HUES48 (cell line): ENCODE results near the gene STAG1.
"Not testable (repeated sequence)": the region's sequence is repeated elsewhere in the genome, so short reads cannot be mapped to it uniquely, and the experiment has no call there.

Experiments
- H3K27ac ChIP-seq: one replicate; pipeline ENCODE4 v1.7.0; 2013; ENCODE audit warnings: low read depth, low read length, inconsistent platforms
- H3K27me3 ChIP-seq: 2 replicates; pipeline ENCODE4 v1.6.1; 2013; ENCODE audit warnings: mild to moderate bottlenecking, low read length; ENCODE audit not compliant: control insufficient read depth, insufficient read depth
- H3K36me3 ChIP-seq: 2 replicates; pipeline ENCODE4 v1.6.1; 2013; ENCODE audit warnings: low read length; ENCODE audit not compliant: control insufficient read depth, insufficient read depth
- H3K4me1 ChIP-seq: 2 replicates; pipeline ENCODE4 v1.6.1; 2013; ENCODE audit warnings: mild to moderate bottlenecking, low read length; ENCODE audit not compliant: control insufficient read depth, insufficient read depth
- H3K4me3 ChIP-seq: 2 replicates; pipeline ENCODE4 v1.5.1; 2013; ENCODE audit warnings: mild to moderate bottlenecking, low read depth, low read length
- H3K9ac ChIP-seq: 2 replicates; pipeline ENCODE4 v1.6.1; 2013; ENCODE audit warnings: mild to moderate bottlenecking, low read depth, low read length, moderate library complexity
- H3K9me3 ChIP-seq: 2 replicates; pipeline ENCODE4 v1.6.1; 2013; ENCODE audit warnings: low read length; ENCODE audit not compliant: control insufficient read depth, insufficient read depth

Gene STAG1

DNA sequence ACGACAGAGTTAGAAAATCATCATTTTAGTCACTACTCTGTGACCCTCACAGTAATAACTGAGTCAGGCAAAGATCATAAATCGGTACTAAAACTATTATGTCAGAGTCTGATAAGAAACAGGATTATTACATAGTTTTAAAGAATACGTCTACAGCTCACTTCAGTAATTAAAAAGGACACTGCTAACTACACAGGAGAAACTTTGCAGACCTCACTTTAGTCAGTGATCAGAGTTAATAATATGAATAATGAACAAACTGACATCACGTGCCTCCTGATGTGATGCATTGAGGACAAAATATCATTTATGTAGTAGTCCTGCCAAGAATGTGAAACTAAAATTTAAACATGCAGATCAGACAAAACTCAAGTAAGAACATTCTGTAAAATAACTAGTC, 339.9 kb downstream of the STAG1 start:
- Histone ChIP-seq H3K4me3 (no peak overlapping the region), H3K27me3 (no peaks in the 10 kb centered on the region), H3K9me3 (no peaks in the 10 kb centered on the region), H3K27ac (no peak overlapping the region), H3K4me1 (no peaks in the 10 kb centered on the region), H3K36me3 (peaks cover 7% of the 10 kb centered on the region; the same call in 1 of the 2 replicates), H3K9ac (no peak overlapping the region)

DNA sequence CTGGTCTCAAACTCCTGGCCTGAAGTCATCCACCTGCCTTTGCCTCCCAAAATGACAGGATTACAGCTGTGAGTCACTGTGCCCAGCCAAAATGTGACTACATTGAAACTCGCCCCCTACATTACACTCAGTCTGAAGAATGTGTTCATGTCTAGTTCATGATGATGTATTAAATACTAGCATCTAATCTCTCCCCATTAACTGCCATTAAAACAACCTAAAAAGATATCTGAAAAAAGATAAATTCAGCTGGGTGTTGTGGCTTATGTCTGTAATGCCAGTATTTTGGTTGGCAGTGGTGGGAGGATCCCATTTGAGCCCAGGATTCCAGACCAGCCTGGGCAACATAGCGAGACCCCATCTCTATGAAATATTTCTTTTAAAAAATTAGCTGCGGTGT, 342.6 kb downstream of the STAG1 start:
- Histone ChIP-seq H3K27ac (no peak overlapping the region), H3K36me3 (0 out of 2 replicates have a peak, but pooled peaks cover 7% of the 10 kb centered on the region), H3K9ac (no peak overlapping the region), H3K4me1 (no peaks in the 10 kb centered on the region), H3K9me3 (no peaks in the 10 kb centered on the region), H3K4me3 (no peak overlapping the region), H3K27me3 (no peaks in the 10 kb centered on the region)

DNA sequence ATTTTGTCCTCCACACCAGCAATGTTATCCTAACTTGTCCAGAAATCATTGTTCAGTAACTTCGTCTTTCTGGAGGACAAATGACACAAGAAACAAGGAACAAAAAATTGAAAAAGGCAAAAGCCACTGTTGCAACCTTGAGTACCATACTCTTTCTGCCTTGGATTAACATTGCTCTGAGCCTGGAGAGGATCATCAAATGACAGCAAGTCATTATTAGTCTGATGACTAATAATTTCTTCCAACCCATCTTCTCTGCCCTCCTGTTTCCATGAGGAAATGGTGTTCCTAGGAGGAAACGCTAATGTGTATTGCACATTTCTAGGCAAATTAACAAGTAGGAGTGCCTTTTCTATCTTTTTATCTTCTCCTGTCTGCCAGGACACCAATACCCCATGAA, 348.1 kb downstream of the STAG1 start:
- Histone ChIP-seq H3K4me1 (no peaks in the 10 kb centered on the region), H3K27ac (no peak overlapping the region), H3K9ac (no peak overlapping the region), H3K9me3 (no peaks in the 10 kb centered on the region), H3K36me3 (no peaks in the 10 kb centered on the region), H3K27me3 (no peaks in the 10 kb centered on the region), H3K4me3 (no peak overlapping the region)

DNA sequence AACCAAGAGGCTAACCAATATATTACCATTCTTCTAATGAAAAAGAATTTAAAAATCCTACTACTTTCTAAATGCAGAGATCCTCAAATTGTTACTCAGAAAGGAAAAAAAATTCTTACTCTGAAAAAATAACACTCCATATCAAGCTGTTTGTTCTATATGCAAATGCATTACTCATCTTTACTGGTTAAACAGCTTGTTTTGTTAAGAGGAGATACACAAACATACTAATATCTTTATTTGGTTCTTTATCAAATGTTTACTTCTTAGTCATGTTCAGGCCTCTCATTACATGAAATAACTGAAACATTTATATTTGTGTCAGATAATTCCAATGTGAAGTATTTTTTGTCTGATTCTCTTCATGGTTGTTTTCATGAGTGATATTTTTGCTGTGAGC, 355.3 kb downstream of the STAG1 start:
- Histone ChIP-seq H3K4me3 (no peak overlapping the region), H3K27ac (no peak overlapping the region), H3K27me3 (no peaks in the 10 kb centered on the region), H3K36me3 (no peaks in the 10 kb centered on the region), H3K9me3 (no peaks in the 10 kb centered on the region), H3K9ac (no peak overlapping the region), H3K4me1 (no peaks in the 10 kb centered on the region)

DNA sequence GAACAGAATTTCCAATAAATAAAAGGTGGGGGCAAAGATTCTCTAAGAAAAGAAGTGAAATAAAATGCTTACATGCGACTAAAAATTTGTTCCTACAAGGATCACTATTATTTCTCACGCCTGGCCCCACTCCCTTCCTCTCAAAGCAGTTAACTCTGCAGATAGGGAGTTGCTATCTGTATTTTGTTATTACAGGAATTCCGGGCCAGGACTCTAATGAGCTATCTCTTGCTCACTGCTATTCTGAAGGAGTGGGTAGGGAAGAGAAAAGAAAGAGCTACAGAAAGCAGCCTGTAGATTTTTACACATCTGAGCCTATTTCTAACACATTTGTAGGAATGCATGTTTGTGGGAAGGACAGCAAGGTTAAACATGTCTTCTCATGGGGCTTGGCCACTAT, 361.6 kb downstream of the STAG1 start:
- Histone ChIP-seq H3K4me1 (no peaks in the 10 kb centered on the region), H3K27ac (no peak overlapping the region)

DNA sequence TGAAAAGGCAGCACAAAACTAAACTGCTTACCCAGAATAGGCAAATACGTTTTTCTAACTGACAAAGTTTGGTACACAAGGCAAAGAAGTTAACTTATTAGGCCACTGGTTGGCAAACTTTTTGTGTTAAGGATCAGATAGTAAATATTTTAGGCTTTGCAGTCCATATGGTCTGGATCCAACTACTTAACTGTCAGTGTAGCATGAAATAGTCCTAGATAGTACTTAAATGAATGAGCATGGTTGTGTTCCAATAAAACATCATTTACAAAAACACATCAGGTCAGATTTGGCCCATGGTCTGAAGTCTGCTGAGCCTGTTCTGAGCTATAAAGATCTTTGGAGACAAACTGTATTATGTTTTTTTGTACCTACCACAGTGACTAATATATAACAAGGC, 365.1 kb downstream of the STAG1 start:
- H3K9me3 ChIP-seq = no peaks in the 10 kb centered on the region
- no peaks in the 10 kb centered on the region for H3K4me1 ChIP-seq
- no peak overlapping the region for H3K4me3 ChIP-seq

More for the DNA sequence above, 361.6 kb downstream of the STAG1 start:
- Histone ChIP-seq H3K36me3 (no peaks in the 10 kb centered on the region), H3K9me3 (no peaks in the 10 kb centered on the region), H3K27me3 (no peaks in the 10 kb centered on the region), H3K9ac (no peak overlapping the region), H3K4me3 (no peak overlapping the region)

DNA sequence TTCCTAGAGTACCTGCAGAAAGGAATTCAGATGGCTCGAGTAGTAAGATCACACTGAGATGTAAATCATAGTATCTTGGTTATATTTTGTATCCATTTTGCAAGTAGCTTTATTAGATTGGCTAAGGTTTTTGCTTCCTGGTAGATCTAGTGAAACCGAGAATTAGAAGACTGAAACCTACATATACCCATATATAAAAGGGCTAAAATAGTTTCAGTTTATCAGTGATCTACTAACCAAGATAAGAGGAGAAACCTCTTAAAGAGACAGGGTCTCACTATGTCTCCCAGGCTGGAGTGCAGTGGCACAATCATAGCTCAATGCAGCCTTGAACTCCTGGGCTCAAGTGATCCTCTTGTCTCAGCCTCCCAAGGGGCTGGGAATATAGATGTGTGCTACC, 366.7 kb downstream of the STAG1 start:
- no peak overlapping the region for H3K9ac ChIP-seq
- H3K4me1 ChIP-seq = no peaks in the 10 kb centered on the region
- H3K4me3 ChIP-seq = no peak overlapping the region
- no peaks in the 10 kb centered on the region for H3K27me3 ChIP-seq
- no peaks in the 10 kb centered on the region for H3K36me3 ChIP-seq
- no peaks in the 10 kb centered on the region for H3K9me3 ChIP-seq
- H3K27ac ChIP-seq = no peak overlapping the region

More for the DNA sequence above, 365.1 kb downstream of the STAG1 start:
- no peaks in the 10 kb centered on the region for H3K27me3 ChIP-seq
- H3K27ac ChIP-seq = no peak overlapping the region
- no peaks in the 10 kb centered on the region for H3K36me3 ChIP-seq
- no peak overlapping the region for H3K9ac ChIP-seq

GRCh38 chr3:136381051-136381450, 371.1 kb downstream of the STAG1 start:
- Histone ChIP-seq H3K27ac (no peak overlapping the region), H3K4me3 (no peak overlapping the region), H3K4me1 (no peaks in the 10 kb centered on the region), H3K27me3 (no peaks in the 10 kb centered on the region), H3K9me3 (no peaks in the 10 kb centered on the region), H3K9ac (no peak overlapping the region), H3K36me3 (peaks cover 5% of the 10 kb centered on the region; the same call in 1 of the 2 replicates)

GRCh38 chr3:136380530-136380929, 371.6 kb downstream of the STAG1 start:
- H3K4me3 ChIP-seq = no peak overlapping the region
- no peaks in the 10 kb centered on the region for H3K4me1 ChIP-seq
- peaks cover 5% of the 10 kb centered on the region; the same call in 1 of the 2 replicates for H3K36me3 ChIP-seq
- H3K9me3 ChIP-seq = no peaks in the 10 kb centered on the region
- H3K27ac ChIP-seq = no peak overlapping the region
- H3K27me3 ChIP-seq = no peaks in the 10 kb centered on the region
- no peak overlapping the region for H3K9ac ChIP-seq

GRCh38 chr3:136378011-136378410, 374.2 kb downstream of the STAG1 start:
- Histone ChIP-seq H3K9ac (no peak overlapping the region), H3K27me3 (no peaks in the 10 kb centered on the region), H3K4me3 (no peak overlapping the region), H3K9me3 (no peaks in the 10 kb centered on the region), H3K36me3 (peaks cover 5% of the 10 kb centered on the region; the same call in 1 of the 2 replicates), H3K27ac (no peak overlapping the region), H3K4me1 (no peaks in the 10 kb centered on the region)

- Histone ChIP-seq H3K9me3 (no peaks in the 10 kb centered on the region), H3K9ac (no peak overlapping the region), H3K27ac (no peak overlapping the region), H3K36me3 (peaks cover 5% of the 10 kb centered on the region; the same call in 1 of the 2 replicates), H3K27me3 (no peaks in the 10 kb centered on the region), H3K4me1 (no peaks in the 10 kb centered on the region), H3K4me3 (no peak overlapping the region)
Measured at GRCh38 chr3:136377508-136377907, 374.7 kb downstream of the STAG1 start.

- H3K4me1 ChIP-seq, H3K9me3 ChIP-seq, H3K36me3 ChIP-seq, H3K27me3 ChIP-seq, H3K9ac ChIP-seq, H3K27ac ChIP-seq, H3K4me3 ChIP-seq: not testable (repeated sequence)
Measured at GRCh38 chr3:136375800-136376199, 376.4 kb downstream of the STAG1 start.
